Measurements from ENCODE around the gene IGDCC3. TPM values are rescaled to one million over a fixed set of nuclear protein-coding genes. Genes with fewer than 3 reads are reported as not detected.
A peak's percentile ranks its signal among the peaks of the same experiment; 100 is the strongest.

IGDCC3 gene
- total and polyA plus RNA-seq, 10 of the 15 experiments (the other 5 are each of a cell fraction or from before 2014, with no cell fraction given): 0.10 to 0.20 (median 0.15) TPM; not detected in 7

DNA sequence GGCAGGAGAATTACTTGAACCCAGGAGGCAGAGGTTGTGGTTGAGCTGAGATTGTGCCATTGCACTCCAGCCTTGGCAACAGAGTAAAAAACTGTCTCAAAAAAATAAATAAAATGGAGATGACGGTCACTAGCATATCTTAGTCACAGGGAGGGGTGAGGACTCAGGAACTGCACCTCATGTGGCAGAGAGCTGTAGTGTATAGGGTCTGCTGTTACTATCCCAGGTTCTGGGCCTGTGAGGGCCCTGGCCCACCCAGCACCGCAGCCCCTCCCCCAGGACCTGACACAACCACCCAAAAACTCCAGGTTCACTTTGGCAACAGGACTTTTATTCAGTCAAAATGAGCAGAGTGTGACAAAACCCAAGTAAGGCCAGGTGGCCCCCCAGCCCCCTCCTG is 51.0 kb downstream of the IGDCC3 start (continued):
- no peak for TF ChIP-seq USF2 (IDR thresholded peaks at IDR 0.05; ENCODE audit: borderline replicate concordance, low read depth, low read length)
- TF ChIP-seq HDGF (IDR thresholded peaks at IDR 0.05): no peak

DNA sequence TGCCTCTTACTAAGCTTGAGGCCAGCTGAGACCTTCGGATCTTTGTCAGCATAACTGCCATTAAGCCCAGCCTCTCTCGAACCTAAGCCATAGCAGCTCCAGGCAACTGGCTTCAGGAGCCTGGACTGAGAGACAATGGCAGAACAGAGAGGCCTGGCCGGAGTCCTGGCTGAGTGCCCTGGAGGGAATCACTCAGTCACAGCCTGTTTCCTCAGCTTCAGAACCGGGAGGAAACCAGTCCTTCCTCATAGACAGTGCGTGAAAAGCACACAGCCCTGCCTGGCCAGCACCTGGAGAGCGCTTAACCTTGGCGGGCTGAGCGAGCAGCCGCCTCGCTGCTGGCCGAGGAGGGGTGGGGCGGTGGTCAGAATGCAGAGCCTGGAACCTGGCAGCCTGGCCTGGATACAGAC is 51.7 kb downstream of the IGDCC3 start:
- in situ Hi-C loops (cut with MboI) (no loop called here), intact Hi-C loops (cut with micrococcal nuclease; ENCODE audit: unreplicated experiment) (no loop called here)
- Histone ChIP-seq H3K9me3 (replicated peaks; ENCODE audit: control insufficient read depth, insufficient read depth, low read length) (no peaks in the 10 kb centered on the region), H2AFZ (ENCODE audit: control insufficient read depth, low read depth, low read length) (no peak overlapping the region), H3K4me3 (no peak overlapping the region), H3K79me2 (ENCODE audit: control insufficient read depth, insufficient read depth, low read length) (no peaks in the 10 kb centered on the region), H3K9ac (ENCODE audit: control insufficient read depth, insufficient read depth, low read length) (no peak overlapping the region), H3K27me3 (replicated peaks in 1 of 2; ENCODE audit: control insufficient read depth in 2 of 2, insufficient read depth in 2 of 2, low read length in 1 of 2) (peaks cover 0 to 2% of the 10 kb centered on the region in 2 experiments; a peak in 3 of 4 replicates), H4K20me1 (ENCODE audit: control insufficient read depth, insufficient read depth) (no peaks in the 10 kb centered on the region), H3K4me1 (ENCODE audit: control insufficient read depth, insufficient read depth, low read length) (no peaks in the 10 kb centered on the region), H3K36me3 (ENCODE audit: control insufficient read depth in 2 of 2, insufficient read depth in 2 of 2, low read length in 1 of 2) (no peaks in the 10 kb centered on the region), H3K4me2 (ENCODE audit: control insufficient read depth, insufficient read depth) (no peak overlapping the region), H3K27ac (ENCODE audit: control insufficient read depth, insufficient read depth) (no peak overlapping the region)
- DNase-seq (ENCODE audit: low read depth, low spot score): no peak
- SMC1A ChIA-PET (ENCODE audit: uncharacterized antibody, unreplicated experiment): no interaction called here
- RAD21 ChIA-PET (ENCODE audit: unreplicated experiment): interaction anchor here (0.6 to 0.7 kb wide), 2 partner anchors 428 to 561 kb away, joined by 3 to 4 read pairs; no protein-coding TSS in a partner anchor
- 25% methylated on average over 12 of the region's 12 CpGs for WGBS (ENCODE audit: insufficient coverage, insufficient replicate concordance, low lambda C conversion rate, missing lambda C conversion rate)
- 0 out of 3 replicates have a peak, but pooled peaks have one; percentile 20 for ATAC-seq
- CTCF ChIA-PET: interaction anchor here (0.6 to 1.2 kb wide), 2 partner anchors 59 to 275 kb away, joined by 3 to 4 read pairs; no protein-coding TSS in a partner anchor
- BruUV-seq (replicated peaks): no TSS peak
- POLR2A ChIA-PET: interaction anchor here (0.6 to 0.7 kb wide), 3 partner anchors 11 to 88 kb away, joined by 3 to 6 read pairs (median 6); no protein-coding TSS in a partner anchor
- no peak for FAIRE-seq
- no peak for TF ChIP-seq BCL11A (IDR thresholded peaks at IDR 0.05; ENCODE audit: low read depth, low read length)
- no peak for TF ChIP-seq YBX1 (IDR thresholded peaks at IDR 0.05)
- no peak for TF ChIP-seq FOXM1 (IDR thresholded peaks at IDR 0.05; ENCODE audit: low read depth, low read length)
- TF ChIP-seq NFYA (IDR thresholded peaks at IDR 0.05; ENCODE audit: borderline replicate concordance, low read depth, low read length): no peak
- TF ChIP-seq E4F1 (IDR thresholded peaks at IDR 0.05; ENCODE audit: borderline replicate concordance, partially characterized antibody): no peak
- no peak for TF ChIP-seq SUPT20H (IDR thresholded peaks at IDR 0.05; ENCODE audit: borderline replicate concordance, control insufficient read depth, low read depth, low read length)
- TF ChIP-seq YY1 (IDR thresholded peaks at IDR 0.05; ENCODE audit: low read depth, low read length): no peak
- TF ChIP-seq ATF3 (IDR thresholded peaks at IDR 0.05; ENCODE audit: borderline replicate concordance, extremely low read depth, low read depth, low read length): no peak
- no peak for TF ChIP-seq EZH2 (IDR thresholded peaks at IDR 0.05; ENCODE audit: borderline replicate concordance, control insufficient read depth, low read depth, low read length)
- no peak for TF ChIP-seq BCL3 (IDR thresholded peaks at IDR 0.05; ENCODE audit: borderline replicate concordance, insufficient read depth, low read depth, low read length, poor library complexity, severe bottlenecking)
- TF ChIP-seq, protein P1, sequence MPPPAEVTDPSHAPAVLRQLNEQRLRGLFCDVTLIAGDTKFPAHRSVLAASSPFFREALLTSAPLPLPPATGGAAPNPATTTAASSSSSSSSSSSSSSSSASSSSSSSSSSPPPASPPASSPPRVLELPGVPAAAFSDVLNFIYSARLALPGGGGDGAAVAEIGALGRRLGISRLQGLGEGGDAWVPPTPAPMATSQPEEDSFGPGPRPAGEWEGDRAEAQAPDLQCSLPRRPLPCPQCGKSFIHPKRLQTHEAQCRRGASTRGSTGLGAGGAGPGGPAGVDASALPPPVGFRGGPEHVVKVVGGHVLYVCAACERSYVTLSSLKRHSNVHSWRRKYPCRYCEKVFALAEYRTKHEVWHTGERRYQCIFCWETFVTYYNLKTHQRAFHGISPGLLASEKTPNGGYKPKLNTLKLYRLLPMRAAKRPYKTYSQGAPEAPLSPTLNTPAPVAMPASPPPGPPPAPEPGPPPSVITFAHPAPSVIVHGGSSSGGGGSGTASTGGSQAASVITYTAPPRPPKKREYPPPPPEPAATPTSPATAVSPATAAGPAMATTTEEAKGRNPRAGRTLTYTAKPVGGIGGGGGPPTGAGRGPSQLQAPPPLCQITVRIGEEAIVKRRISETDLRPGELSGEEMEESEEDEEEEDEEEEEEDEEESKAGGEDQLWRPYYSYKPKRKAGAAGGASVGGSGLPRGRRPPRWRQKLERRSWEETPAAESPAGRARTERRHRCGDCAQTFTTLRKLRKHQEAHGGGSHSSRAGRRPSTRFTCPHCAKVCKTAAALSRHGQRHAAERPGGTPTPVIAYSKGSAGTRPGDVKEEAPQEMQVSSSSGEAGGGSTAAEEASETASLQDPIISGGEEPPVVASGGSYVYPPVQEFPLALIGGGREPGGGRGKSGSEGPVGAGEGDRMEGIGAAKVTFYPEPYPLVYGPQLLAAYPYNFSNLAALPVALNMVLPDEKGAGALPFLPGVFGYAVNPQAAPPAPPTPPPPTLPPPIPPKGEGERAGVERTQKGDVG (CRISPR knock-in tag; IDR thresholded peaks at IDR 0.05): no peak
